Lower leg skin (tissue), 4 donors: ENCODE results near the gene WIPF2. TPM values are rescaled to one million over a fixed set of nuclear protein-coding genes. Genes with fewer than 3 reads are reported as not detected.

ENCODE experiments used
- DNase-seq, 2 donors: peaks; one replicate each; pipeline ENCODE4 v3.0.0-alpha.2; 2019; ENCODE audit warnings: low spot score in 2 of 2
- H3K4me3 ChIP-seq: fragments of 200-600 bp; sonication (generic); 2 replicates; pipeline ENCODE4 v1.5.1; 2017; ENCODE audit warnings: mild to moderate bottlenecking, low read depth; ENCODE audit not compliant: poor library complexity, severe bottlenecking
- POLR2A ChIP-seq, 2 donors: fragments of 450-650 bp; IDR thresholded peaks; one replicate each; pipeline ENCODE4 v1.6.1; 2016 to 2017; ENCODE audit warnings: antibody characterized with exemption in 2 of 2, mild to moderate bottlenecking in 1 of 2, moderate library complexity in 1 of 2
- WGBS, 2 donors: methylation state at CpG; one replicate each; pipeline ENCODE4 v1.1.5; 2018; 5-methylcytosine and 5-hydroxymethylcytosine counted together
- intact Hi-C: fragments of 100-400 bp; cut with DNase I; formaldehyde crosslinking; loops from one replicate; pipeline ENCODE4 v1.15.0; 2023; ENCODE audit warnings: low total_unique reads
- total RNA-seq, 4 donors: library from RNA; depleted of rRNA; stranded (reverse); fragments of >200 nt; gene quantifications; one replicate each; pipeline ENCODE4 v1.1.0, GENCODE V29; 2016
- TF ChIP-seq, protein P1 (sequence below), 3 donors: fragments of 450-650 bp; IDR thresholded peaks; one replicate each; pipeline ENCODE4 v1.5.1; 2016; ENCODE audit warnings: antibody characterized with exemption in 3 of 3, mild to moderate bottlenecking in 3 of 3, moderate library complexity in 2 of 3

The WIPF2 gene
- total RNA-seq, 4 donors from 2014 or later, result 14.5 to 24.3 (median 18.5) TPM

- intact Hi-C loops, result no loop called here
- TF ChIP-seq, protein P1, sequence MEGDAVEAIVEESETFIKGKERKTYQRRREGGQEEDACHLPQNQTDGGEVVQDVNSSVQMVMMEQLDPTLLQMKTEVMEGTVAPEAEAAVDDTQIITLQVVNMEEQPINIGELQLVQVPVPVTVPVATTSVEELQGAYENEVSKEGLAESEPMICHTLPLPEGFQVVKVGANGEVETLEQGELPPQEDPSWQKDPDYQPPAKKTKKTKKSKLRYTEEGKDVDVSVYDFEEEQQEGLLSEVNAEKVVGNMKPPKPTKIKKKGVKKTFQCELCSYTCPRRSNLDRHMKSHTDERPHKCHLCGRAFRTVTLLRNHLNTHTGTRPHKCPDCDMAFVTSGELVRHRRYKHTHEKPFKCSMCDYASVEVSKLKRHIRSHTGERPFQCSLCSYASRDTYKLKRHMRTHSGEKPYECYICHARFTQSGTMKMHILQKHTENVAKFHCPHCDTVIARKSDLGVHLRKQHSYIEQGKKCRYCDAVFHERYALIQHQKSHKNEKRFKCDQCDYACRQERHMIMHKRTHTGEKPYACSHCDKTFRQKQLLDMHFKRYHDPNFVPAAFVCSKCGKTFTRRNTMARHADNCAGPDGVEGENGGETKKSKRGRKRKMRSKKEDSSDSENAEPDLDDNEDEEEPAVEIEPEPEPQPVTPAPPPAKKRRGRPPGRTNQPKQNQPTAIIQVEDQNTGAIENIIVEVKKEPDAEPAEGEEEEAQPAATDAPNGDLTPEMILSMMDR (IDR thresholded peaks at IDR 0.05), result no peak
- no peak for TF ChIP-seq POLR2A (IDR thresholded peaks at IDR 0.05)
- 0 to 7% methylated on average over 4 of the region's 4 CpGs for whole genome bisulfite sequencing, 2 donors
- no peak for DNase-seq
- no peak overlapping the region for H3K4me3 ChIP-seq
These were observed 102.9 kb downstream of the WIPF2 start for GRCh38 chr17:40321961-40322357.

GRCh38 chr17:40322358-40323315, 103.5 kb downstream of the WIPF2 start:
- WGBS, 2 donors, result 4 to 10% methylated on average over 18 to 19 of the region's 19 CpGs
- peak in 1 of 2 donors; percentile 95 for DNase-seq
- H3K4me3 ChIP-seq, result no peak overlapping the region
- intact Hi-C loops, result no loop called here
- TF ChIP-seq, protein P1 (IDR thresholded peaks at IDR 0.05), result no peak
- no peak for TF ChIP-seq POLR2A (IDR thresholded peaks at IDR 0.05)

- intact Hi-C loops, result no loop called here
- DNase-seq, result peak in 1 of 2 donors; percentile 93
- 27 to 31% methylated on average over 10 of the region's 10 CpGs for WGBS, 2 donors
- TF ChIP-seq, protein P1 (IDR thresholded peaks at IDR 0.05), result no peak
- no peak for TF ChIP-seq POLR2A (IDR thresholded peaks at IDR 0.05)
- no peak overlapping the region for H3K4me3 ChIP-seq
These were observed 104.6 kb downstream of the WIPF2 start for GRCh38 chr17:40323391-40324381.

- 72 to 75% methylated on average over 13 of the region's 13 CpGs for WGBS, 2 donors
- no peak for DNase-seq
- H3K4me3 ChIP-seq, result no peak overlapping the region
- TF ChIP-seq, protein P1 (IDR thresholded peaks at IDR 0.05), result no peak
- no peak for TF ChIP-seq POLR2A (IDR thresholded peaks at IDR 0.05)
- intact Hi-C loops, result no loop called here
These were observed 106.3 kb downstream of the WIPF2 start for GRCh38 chr17:40325156-40326013.
